ENCODE data around the gene ROPN1L. TPM values are rescaled to one million over a fixed set of nuclear protein-coding genes. Genes with fewer than 3 reads are reported as not detected.
A peak's percentile ranks its signal among the peaks of the same experiment; 100 is the strongest.

ROPN1L gene
- polyA plus RNA-seq, 1 experiment, result 0.54 TPM

DNA sequence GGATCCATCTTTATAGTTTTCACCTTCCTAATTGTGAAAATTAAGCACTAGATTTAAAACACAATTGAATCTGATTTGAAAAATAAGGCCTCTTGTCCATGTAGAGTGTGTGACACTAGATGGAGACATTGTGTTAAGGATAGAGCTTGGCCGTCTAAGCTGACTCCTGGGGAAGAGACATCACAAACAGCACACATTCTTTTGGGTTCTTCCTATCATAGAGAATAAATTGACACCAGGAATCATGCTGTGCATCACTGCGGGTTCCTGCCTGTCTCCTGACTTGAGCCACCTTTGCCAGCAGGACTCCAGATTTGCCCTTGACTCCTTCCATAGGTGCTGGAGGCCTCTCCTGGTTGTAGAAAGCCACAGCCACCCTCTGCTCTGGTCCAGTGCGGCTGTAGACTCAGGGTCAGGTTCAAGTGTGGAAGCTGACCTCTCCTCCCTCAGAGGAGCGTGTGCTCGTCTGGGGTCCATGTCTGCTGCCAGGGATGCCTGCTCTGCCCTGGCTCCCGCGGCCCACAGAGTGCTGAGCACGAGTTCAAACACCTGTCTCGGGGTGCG is 11.2 kb downstream of the ROPN1L start:
- CTCF ChIA-PET, result interaction anchor here (0.8 to 10.0 kb wide), 20 partner anchors 11 to 1571 kb away, joined by 3 to 145 read pairs (median 4); partner anchors contain the start of gene ROPN1L
- Histone ChIP-seq H3K36me3 (ENCODE audit: control insufficient read depth, insufficient read depth, low read length) (no peaks in the 10 kb centered on the region; the same call in 1 of the 2 replicates), H3K27me3 (ENCODE audit: control insufficient read depth, insufficient read depth, low read length) (no peaks in the 10 kb centered on the region), H3K4me3 (ENCODE audit: low read depth, low read length) (no peak overlapping the region)
- peak; percentile 67 for DNase-seq (ENCODE audit: low read depth)
- TF ChIP-seq, protein P1, sequence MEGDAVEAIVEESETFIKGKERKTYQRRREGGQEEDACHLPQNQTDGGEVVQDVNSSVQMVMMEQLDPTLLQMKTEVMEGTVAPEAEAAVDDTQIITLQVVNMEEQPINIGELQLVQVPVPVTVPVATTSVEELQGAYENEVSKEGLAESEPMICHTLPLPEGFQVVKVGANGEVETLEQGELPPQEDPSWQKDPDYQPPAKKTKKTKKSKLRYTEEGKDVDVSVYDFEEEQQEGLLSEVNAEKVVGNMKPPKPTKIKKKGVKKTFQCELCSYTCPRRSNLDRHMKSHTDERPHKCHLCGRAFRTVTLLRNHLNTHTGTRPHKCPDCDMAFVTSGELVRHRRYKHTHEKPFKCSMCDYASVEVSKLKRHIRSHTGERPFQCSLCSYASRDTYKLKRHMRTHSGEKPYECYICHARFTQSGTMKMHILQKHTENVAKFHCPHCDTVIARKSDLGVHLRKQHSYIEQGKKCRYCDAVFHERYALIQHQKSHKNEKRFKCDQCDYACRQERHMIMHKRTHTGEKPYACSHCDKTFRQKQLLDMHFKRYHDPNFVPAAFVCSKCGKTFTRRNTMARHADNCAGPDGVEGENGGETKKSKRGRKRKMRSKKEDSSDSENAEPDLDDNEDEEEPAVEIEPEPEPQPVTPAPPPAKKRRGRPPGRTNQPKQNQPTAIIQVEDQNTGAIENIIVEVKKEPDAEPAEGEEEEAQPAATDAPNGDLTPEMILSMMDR (IDR thresholded peaks at IDR 0.05; ENCODE audit: insufficient read depth, low read depth, low read length), result peak; percentile 74
- POLR2A ChIA-PET, result interaction anchor here (0.8 to 1.1 kb wide), 2 partner anchors 175 to 184 kb away, joined by 3 to 4 read pairs; no protein-coding TSS in a partner anchor

DNA sequence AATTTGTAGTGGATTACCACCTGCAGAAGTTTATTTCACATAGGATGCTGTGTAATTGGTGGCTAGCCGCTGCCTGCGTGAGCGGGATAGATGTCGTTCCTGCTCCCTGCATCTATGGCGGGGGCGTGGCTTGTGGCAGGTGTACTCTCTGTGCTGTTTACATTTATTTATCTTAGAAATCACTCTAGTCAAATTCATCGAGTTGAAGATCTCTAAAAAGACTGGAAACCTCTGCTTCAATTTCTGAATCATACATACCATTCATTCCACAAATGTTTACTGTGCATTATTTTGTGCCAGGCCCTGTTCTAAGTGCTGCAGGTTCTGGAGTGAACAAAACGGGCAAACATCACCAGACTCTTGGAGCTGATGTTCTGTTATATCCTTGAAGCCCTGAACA is 11.9 kb downstream of the ROPN1L start:
- H3K27me3 ChIP-seq (ENCODE audit: control insufficient read depth, insufficient read depth, low read length), result no peaks in the 10 kb centered on the region
- H3K4me3 ChIP-seq (ENCODE audit: low read depth, low read length), result no peak overlapping the region
- POLR2A ChIA-PET, result interaction anchor here (1.1 kb wide), 1 partner anchor 174 kb away, joined by 3 read pairs; no protein-coding TSS in a partner anchor
- CTCF ChIA-PET, result interaction anchor here (0.7 to 10.0 kb wide), 19 partner anchors 11 to 1571 kb away, joined by 3 to 145 read pairs (median 4); partner anchors contain the start of gene ROPN1L
- H3K36me3 ChIP-seq (ENCODE audit: control insufficient read depth, insufficient read depth, low read length), result no peaks in the 10 kb centered on the region; the same call in 1 of the 2 replicates
- DNase-seq (ENCODE audit: low read depth), result no peak
- TF ChIP-seq, protein P1 (IDR thresholded peaks at IDR 0.05; ENCODE audit: insufficient read depth, low read depth, low read length), result no peak

DNA sequence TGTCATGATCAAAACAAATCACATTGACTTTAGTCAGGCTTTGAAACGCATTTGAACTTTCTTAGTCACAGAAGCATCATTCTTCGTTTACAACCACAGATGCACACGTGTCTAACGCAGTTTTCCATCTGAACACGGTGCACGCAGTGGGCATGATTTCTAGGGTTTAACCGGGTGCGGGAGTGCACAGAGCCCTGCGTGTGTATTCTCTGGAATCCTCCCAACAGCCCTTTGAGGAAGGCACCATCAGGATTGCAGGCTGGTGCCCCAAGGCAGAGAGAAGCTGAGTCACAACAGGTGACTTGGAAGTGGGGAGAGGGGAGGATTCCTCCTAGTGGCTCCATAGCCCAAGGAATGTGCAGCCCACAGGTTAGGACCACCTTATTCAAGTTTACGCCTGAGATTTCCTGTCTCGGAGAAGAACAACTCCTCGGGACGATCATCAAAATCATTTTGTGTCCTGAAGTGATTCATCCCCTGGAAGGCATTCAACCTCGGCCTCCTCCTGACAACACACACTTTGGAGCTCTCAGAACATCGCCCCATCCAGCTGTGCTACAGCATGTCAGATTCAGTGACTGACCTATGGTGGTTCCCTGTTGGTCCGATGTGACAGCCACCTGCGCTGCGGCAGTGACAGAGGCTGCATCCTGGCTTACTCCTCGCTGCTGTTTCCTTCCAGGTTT is 13.1 kb downstream of the ROPN1L start:
- TF ChIP-seq, protein P1 (IDR thresholded peaks at IDR 0.05; ENCODE audit: insufficient read depth, low read depth, low read length), result no peak
- no peak for DNase-seq (ENCODE audit: low read depth)
- H3K27me3 ChIP-seq (ENCODE audit: control insufficient read depth, insufficient read depth, low read length), result no peaks in the 10 kb centered on the region
- H3K36me3 ChIP-seq (ENCODE audit: control insufficient read depth, insufficient read depth, low read length), result no peaks in the 10 kb centered on the region; the same call in 1 of the 2 replicates
- ChIA-PET POLR2A (no interaction called here), CTCF (interaction anchor here (0.7 to 10.0 kb wide), 11 partner anchors 12 to 728 kb away, joined by 3 to 145 read pairs (median 4); partner anchors contain the start of gene ROPN1L)
- no peak overlapping the region for H3K4me3 ChIP-seq (ENCODE audit: low read depth, low read length)

DNA sequence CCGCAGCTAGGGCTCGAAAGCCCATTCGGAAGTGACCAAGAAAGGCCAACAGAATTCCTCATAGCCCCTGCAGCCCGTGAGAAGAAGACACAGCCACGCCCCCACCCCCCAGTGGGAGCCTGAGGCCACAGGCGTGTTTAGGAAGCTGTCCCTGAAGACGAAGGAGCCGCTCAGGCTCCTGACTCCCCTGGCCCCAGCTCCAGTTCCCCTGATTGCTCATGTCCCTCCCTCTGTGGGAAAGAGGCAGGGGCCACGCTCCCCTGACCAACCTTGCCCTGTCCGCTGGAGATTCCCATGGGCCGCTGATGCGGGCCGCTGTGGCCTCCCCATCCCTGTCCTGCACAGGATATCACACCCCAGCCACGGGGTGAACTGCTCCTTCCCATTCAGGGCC is 13.6 kb downstream of the ROPN1L start:
- ChIA-PET POLR2A (no interaction called here), CTCF (interaction anchor here (0.7 to 10.0 kb wide), 5 partner anchors 13 to 240 kb away, joined by 3 to 145 read pairs (median 4); partner anchors contain the start of gene ROPN1L)
- TF ChIP-seq, protein P1 (IDR thresholded peaks at IDR 0.05; ENCODE audit: insufficient read depth, low read depth, low read length), result no peak

More for the DNA sequence above, 13.6 kb downstream of the ROPN1L start:
- Histone ChIP-seq H3K36me3 (ENCODE audit: control insufficient read depth, insufficient read depth, low read length) (no peaks in the 10 kb centered on the region; the same call in 1 of the 2 replicates), H3K4me3 (ENCODE audit: low read depth, low read length) (no peak overlapping the region), H3K27me3 (ENCODE audit: control insufficient read depth, insufficient read depth, low read length) (no peaks in the 10 kb centered on the region; the same call in 1 of the 2 replicates)
- no peak for DNase-seq (ENCODE audit: low read depth)

Data from BJ (cell line).